GM12874 (cell line): ENCODE data around the gene PGK1.

Source experiments
- TF ChIP-seq, protein P1 (sequence below): IDR thresholded peaks from 2 replicates; pipeline ENCODE4 v1.5.1; 2011; ENCODE audit warnings: low read depth, mild to moderate bottlenecking, control low read depth, low read length, moderate library complexity; ENCODE audit not compliant: insufficient read depth

PGK1 gene

DNA sequence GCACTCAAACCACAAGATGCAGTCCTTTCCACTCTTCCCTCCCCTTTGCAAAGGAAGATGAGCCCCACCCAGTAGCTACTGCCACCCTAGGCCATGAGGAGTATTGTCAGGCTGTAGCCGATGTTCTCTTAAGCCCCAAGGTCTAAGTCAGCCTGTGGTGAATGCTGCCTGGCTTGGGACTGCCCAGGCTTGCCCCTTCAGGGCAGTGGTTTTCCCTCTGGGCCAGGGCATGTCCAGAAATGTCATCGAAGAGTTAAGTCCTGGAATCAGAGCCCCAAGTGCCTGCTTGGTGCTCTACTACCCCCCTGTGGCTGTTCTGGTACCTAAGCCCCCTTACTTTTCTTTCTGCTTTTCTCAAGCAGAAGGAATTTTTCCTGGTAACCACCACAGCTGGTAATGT lies 11.8 kb upstream of the PGK1 start:
- TF ChIP-seq, protein P1, sequence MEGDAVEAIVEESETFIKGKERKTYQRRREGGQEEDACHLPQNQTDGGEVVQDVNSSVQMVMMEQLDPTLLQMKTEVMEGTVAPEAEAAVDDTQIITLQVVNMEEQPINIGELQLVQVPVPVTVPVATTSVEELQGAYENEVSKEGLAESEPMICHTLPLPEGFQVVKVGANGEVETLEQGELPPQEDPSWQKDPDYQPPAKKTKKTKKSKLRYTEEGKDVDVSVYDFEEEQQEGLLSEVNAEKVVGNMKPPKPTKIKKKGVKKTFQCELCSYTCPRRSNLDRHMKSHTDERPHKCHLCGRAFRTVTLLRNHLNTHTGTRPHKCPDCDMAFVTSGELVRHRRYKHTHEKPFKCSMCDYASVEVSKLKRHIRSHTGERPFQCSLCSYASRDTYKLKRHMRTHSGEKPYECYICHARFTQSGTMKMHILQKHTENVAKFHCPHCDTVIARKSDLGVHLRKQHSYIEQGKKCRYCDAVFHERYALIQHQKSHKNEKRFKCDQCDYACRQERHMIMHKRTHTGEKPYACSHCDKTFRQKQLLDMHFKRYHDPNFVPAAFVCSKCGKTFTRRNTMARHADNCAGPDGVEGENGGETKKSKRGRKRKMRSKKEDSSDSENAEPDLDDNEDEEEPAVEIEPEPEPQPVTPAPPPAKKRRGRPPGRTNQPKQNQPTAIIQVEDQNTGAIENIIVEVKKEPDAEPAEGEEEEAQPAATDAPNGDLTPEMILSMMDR, result peak; percentile 49; the same call in 1 of the 2 replicates

- TF ChIP-seq, protein P1, result no peak
These were observed 5.9 kb upstream of the PGK1 start for GRCh38 chrX:78098108-78098507.

DNA sequence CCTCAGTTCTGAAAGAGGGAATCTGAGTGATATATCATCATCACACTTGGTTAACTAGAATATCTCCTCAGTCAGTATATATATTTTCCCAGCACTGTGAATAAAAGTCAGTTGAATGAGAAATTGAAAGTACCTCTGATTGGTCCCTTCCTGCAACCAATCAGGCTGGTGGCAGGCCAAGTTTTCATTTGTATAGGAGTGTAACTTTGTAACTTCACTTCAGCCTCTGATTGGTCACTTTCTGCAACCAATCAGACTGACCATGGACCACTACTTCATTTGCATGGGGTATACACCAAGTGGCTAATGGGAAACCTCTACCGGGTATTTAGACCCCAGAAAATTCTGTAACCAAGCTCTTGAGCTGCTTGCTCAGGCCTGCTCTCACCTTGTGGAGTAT lies 2.0 kb upstream of the PGK1 start:
- TF ChIP-seq, protein P1, result no peak

DNA sequence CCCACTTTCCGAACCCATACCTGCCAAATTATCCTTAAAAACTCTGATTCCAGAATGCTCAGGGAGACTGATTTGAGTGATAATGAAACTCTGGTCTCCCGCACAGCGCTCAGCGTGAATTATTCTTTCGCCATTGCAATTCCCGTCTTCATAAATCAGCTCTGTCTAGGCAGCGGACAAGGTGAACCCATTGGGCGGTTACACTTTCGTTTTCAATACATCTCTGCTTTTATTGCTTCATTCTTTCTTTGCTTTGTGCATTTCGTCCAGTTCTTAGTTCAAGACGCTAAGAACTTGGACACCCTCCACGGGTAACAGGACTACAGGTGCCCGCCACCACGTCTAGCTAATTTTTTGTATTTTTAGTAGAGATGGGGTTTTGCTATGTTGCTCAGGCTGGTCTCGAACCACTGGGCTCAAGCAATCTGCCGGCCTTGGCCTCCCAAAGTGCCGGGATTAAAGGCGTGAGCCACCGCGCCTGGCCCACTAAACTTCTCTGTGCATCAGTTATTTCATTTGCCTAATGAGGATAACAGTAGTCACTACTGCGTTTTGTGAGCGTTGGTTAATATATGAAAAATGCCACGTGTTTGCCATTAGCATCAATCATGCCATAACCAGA lies 936 bp upstream of the PGK1 start:
- TF ChIP-seq, protein P1, result no peak

- TF ChIP-seq, protein P1, result no peak
These were observed 564 bp downstream of the PGK1 start for GRCh38 chrX:78104447-78105176.

DNA sequence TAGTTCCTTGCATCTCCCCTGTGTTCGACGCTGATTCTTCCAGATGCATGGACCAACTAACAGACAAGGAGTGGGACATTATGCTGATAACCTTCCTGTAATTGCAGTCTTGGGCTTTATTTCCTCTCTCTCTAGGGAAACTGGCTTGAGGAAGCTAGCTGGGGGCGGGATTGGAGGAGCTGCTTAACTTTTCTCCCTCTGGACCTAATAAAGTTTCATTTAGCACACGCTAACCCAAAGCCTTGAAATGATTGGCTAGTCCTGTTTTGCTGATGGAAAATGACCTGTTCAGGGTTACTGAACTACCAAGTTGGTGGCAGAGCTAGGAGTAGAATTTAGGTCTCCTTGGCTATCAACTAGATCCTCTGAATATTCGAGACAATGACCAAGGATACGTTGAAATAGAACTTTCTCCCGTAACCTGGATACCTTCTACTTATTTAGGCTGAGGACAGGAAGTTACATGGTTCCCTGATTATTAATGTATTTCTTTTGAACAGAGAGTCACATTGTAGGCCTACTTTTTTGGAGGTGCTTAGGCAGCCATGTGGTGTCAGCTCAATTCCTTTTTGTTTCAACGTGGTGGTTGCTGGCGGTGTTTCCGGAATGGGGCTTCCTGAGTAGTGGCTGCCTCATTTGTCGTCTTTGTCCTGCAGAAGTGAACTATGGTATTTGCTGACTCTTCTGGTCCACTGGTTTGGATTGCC lies 2.0 kb downstream of the PGK1 start:
- TF ChIP-seq, protein P1, result no peak

DNA sequence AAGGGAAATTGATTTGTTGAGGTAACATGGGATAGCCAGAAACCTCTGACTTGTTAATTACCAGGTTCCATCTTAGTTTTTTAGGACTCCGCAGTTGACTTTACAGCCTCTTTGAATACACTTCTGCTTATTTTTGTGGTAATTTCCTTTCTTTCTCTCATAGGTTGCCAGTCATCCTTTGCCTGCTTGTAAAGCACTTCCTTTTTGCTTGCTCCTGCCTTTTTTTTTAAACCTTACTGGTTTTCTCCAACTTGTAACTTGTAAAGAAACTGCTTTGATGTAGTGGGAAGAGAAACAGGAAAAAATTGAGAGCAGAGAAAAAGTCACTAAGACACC lies 2.6 kb downstream of the PGK1 start:
- TF ChIP-seq, protein P1, result no peak
